ENCODE measurements around the gene QPRT.

DNA sequence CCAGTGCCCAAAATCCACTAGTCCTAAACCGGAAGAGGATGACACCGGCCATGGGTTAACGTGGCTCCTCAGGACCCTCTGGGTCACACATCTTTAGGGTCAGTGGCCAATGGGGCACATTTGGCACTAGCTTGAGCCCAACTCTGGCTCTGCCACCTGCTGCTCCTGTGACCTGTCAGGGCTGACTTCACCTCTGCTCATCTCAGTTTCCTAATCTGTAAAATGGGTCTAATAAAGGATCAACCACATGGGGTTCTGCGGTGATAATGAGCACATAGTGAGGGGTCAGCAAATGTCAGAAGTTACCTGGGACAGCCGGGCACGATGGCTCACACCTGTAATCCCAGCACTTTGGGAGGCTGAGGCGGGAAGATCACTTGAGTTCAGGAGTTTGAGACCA, 18.4 kb downstream of the QPRT start:
- TF ChIP-seq, protein P1, sequence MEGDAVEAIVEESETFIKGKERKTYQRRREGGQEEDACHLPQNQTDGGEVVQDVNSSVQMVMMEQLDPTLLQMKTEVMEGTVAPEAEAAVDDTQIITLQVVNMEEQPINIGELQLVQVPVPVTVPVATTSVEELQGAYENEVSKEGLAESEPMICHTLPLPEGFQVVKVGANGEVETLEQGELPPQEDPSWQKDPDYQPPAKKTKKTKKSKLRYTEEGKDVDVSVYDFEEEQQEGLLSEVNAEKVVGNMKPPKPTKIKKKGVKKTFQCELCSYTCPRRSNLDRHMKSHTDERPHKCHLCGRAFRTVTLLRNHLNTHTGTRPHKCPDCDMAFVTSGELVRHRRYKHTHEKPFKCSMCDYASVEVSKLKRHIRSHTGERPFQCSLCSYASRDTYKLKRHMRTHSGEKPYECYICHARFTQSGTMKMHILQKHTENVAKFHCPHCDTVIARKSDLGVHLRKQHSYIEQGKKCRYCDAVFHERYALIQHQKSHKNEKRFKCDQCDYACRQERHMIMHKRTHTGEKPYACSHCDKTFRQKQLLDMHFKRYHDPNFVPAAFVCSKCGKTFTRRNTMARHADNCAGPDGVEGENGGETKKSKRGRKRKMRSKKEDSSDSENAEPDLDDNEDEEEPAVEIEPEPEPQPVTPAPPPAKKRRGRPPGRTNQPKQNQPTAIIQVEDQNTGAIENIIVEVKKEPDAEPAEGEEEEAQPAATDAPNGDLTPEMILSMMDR (IDR thresholded peaks at IDR 0.05), result no peak
- TF ChIP-seq POLR2A (IDR thresholded peaks at IDR 0.05), result no peak

Measured in uterus (tissue), 2 donors.